ENCODE results near the gene POLG2.
"Not testable (repeated sequence)": the region's sequence is repeated elsewhere in the genome, so short reads cannot be mapped to it uniquely, and the experiment has no call there.

POLG2 gene

DNA sequence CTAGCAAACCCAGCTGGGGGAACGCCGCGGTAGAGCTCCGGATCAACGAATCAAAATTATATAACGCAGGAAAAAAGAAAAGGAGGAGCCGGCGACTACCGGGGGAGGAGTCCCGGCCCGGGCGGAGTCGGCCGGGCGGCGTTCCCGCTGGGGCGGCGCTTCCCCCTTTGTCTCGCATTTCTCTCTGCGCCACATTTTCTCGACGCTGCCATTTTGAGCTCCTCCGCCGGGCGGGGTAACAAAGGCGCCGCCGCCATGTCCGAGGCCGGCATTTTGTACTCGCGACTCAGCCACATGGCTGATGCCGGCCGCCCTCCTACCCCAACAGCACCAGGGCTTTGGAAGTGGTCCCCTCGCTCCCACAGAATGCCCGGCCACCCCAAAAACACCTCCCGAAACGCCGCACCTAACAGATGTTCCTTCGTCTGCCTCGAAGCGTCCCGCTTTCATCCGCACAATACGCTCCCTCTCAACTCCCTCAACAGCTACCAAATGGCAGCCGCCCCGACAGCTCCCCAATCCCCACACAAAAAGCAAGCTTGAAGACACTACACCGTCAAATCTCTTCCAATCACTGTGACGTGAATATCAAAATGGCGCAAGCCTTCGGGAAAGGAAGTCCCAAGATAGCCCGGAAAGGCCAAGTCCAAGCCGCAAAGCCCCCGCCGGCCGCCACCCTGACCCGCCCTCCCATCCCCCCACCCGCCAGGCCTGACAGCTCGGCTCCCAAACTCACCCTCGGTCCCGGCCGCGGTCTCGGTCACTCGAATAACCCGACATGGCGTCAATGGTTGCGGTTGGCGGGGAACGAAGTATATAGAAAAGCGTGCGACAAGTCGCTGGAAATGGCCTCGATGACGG is 8.7 kb upstream of the POLG2 start:
- DNase-seq, result peak; percentile 88

DNA sequence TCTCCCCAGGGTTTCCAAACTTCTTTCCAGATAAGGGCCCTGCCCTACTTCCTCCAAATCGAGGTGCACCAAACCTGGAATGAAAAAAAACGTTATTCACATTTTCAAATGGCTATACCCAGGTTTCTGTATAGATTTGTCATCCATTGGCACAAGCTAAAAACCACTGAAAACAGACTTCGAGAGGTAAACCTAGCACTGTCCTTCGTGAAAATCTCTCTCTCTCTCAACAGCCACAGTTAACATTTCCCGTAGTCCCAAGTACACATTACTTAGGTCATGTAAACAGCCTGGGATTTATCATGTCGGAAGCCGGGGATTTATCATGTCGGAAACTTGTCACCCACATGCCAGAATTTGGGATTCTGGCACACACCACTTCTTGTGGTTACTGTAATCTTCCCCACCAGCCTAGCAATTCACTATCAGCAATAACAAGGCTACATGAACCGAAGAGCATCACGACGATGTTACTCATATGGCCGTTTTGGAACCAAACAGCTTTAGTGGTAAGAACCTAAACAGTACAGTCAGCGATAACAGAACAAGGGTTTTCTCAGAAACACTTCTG is 8.0 kb upstream of the POLG2 start:
- no peak for DNase-seq

DNA sequence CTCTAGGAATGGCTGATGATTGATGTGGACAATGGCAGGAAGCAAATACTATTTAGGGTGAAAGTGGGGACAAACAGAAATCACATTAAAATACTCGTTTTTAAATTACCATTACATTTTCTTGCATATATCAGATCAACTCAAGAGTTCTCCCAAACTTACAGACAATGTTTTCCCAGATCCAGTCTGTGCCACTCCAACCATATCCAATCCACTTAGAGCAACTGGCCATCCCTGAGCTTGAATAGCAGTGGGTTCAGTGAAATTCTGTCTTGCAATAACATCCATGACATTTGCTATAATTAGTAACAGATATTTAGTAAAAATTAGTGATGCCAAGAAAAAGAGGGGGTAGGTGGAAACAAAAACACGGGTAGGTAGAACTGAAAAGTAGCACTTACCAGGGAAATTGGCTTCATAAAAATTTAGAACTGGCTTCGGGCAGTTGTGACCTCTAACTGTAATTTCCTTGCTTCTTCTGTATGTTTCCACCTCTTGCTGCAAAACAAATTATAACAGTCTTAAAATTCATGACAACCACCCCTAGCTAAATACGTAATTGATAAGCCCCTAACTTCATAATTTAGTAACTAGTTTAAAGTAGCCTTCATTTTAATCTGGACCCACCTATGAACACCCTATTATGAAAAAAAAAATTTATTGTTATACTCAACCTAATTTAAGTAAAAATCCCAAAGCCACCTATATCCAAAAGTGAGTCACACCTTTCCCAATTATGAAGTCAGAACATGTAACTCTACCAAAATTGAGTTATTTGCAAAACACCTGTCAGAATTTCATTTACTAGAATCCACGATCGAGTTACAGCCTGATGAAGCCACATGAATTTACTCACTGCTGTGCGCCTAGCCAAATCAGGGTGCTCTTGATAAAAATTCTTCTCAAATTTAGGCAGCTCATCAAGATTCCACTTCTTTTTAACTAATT is 7.2 kb upstream of the POLG2 start:
- DNase-seq, result no peak

DNA sequence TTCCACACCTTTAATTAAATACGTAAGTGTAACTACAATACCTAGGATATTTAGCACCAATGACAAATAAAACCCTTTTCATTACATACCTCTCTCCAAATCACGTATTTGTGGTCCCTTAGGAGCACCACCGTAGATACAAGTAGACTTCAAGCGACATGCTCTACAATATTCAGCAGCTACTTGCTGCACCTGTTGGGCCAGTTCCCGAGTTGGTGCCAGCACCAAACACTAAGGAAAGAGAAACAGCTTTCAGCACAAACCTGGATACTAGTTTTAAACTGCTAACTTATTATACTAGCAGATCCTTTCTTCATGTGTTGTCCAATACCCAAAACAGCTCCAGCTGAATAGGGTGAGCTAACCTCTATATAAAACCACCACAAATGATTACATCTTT is 6.5 kb upstream of the POLG2 start:
- no peak for DNase-seq

DNA sequence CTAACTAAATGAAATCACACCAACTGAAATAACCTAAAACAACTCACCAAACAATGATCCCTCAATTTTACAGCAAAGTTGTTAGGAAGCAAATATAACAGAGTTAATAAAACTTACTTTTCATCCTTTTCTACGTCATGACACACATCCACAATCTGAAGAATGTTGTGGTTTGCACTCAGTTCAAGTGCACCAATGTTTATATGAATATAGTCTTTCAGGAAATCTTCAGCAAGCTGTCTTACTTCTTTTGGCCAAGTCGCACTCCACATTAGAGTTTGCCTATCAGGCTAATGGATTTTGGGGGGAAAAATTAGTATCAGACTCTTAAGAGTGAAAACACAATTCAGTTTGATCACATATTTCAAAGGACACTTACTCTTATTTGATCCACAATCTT is 6.0 kb upstream of the POLG2 start:
- no peak for DNase-seq

DNA sequence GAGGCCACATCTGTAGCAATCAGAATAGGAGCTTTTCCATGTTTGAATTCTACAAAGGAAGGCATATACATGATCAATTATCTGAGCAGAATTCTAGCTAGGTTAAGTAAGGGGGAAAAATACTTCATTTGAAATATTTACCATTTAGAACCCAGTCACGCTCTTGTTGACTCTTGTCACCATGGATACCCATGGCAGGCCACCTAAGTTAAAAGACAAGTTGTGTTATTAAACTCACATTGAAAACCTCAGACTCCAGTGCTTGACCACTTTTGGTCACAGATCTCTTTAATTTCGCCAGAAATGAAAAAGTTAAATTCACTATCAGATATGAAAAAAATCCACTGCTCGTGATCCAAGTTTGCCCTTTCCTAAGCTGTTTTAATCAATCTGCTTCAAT is 5.2 kb upstream of the POLG2 start:
- DNase-seq, result no peak

DNA sequence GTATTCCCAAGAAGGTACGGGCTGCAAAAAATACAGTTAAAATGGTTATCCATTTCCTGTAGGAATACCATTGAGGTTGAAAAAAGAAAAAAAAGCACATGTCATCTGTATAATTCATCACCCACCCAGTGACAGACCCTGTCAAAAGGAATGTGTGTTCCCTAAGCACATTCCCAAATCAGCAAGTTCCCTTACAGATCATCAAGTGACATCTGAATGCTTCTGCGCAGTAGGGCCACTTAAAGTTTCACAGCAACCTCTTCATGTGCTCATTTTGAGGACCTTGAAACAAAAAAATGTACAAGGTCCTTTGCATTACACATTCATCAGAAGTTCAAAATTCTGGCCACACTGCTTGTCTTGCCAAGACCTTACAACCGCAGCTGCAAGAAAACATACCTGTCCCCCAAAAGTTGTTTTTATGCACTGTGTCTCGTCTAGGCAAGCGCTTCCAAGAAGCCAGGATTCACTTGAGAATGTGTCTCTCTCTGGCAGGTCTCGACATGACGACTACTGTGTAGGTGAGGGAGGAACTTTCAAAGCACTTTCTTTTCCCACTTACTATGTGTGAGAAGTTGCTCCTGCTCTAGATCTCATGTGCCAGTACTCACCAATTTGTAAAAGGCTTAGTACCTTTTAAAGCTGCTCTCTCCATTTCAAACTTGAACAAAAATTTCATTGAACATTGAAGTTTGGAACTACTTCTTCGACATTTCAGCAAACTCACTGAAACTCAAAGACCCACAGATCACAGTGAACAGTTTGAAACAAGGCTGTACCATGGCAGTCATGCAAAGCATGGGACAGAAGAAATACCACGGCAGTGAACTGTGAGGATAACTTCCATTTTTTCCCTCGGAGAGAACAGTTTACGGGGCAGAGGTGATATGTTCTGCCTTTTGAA is 4.3 kb upstream of the POLG2 start:
- no peak for DNase-seq

DNA sequence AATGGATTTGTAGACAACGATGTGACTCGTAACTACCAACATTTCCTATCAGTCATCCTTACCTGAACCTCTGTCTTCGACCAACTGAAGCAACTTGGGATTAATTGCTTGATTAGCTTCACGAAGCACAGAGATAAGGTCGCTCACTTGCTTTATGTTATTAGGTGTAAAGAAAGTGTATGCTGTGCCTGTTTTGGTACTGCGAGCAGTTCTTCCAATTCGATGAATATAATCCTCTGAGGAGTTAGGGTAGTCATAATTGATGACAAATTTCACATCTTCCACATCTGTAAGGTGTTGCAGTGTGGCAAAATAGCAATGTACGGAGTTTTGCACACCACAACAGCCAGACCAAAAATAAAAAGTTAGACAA is 3.6 kb upstream of the POLG2 start:
- DNase-seq, result no peak

DNA sequence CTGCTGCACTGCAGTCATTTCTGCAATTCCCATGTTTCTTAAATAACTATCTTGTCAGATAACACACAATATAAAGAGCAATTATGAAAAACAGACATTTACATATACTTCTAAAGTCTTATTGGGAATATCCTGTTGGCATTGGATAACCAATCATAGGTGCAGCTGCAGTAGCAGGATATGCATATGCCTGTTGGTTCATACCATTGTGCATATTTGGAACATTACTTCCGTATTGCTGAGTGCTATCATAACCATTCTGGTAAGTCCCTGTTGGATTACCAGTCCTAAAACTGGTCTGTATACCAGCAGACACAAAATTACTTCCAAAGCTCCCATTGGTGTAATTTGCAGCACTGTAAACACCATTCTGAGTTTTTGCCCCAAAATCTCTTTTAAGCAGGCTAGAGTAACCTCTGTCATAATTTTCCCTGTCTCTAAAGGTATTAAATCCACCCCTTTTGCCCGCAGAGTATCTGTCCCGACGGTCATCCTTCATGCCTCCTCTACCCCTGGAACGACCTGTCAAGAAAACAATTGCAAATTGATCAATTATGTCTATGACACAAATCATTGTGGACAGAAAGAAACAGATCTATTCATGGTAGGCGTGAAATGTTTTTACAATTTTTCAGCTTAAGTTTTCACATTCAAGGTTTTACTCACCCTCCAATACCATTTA is 3.1 kb upstream of the POLG2 start:
- DNase-seq, result no peak

DNA sequence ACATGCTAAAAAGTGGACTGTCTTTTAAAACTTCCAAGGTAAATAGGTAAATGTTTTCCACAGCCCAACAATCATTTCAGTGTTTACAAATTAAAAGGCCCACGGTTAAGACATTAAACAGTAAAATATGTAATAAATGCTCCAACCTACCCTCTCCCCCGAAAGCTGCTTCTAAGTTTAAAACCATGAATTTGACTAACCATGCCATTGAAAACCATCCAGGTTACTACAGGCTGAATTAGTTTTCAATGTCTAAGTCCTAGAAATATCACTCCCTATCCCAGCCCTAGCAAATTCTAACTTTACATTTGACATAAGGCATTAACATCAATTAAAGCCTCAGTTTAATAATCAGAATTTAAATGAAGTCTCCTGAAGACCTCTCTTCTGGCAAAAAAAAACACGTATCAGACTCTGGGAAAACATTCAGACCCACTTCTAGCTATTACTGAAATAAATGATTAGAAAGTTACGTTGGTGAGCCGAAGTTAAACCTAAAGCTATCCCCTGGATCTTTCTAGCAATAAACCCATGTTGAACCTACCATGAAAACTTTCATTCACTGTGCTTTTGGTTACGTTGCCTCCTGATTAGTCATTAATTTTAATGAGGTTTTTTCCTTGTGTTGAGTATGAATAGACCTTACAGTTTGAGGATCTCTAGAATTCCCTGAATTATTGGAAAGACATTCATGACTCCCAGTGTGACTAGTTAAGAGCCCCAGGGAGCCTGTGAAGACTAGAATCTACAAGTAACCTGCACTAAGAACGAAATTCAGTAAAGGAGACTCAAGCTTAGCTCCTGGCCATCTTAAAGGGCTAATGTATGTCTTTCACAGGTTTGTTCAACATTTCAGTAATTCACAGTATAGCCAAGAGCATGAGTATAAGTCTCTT is 1.7 kb upstream of the POLG2 start:
- no peak for DNase-seq

DNA sequence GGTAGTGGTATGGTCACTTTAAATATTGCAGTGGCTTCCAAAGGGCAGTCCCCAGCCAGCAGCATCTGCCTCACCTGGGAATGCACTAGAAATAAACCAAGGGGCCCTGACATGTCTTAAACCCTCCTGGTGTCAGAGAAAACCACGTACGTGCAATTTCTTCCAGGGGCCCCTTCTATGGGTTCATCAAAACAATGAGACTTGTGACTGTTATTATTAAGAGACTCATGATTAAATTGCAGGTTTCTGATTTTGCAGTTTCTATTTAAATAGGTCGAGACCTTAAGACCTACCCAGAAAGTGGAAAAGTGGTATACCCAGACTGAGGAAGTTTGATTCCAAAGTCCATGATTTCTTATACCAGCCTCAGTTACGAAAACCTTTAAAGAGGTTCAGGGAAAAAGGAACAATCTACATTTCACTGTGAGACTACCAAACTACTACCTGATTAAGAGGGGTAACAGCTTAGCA is 746 bp upstream of the POLG2 start:
- no peak for DNase-seq

DNA sequence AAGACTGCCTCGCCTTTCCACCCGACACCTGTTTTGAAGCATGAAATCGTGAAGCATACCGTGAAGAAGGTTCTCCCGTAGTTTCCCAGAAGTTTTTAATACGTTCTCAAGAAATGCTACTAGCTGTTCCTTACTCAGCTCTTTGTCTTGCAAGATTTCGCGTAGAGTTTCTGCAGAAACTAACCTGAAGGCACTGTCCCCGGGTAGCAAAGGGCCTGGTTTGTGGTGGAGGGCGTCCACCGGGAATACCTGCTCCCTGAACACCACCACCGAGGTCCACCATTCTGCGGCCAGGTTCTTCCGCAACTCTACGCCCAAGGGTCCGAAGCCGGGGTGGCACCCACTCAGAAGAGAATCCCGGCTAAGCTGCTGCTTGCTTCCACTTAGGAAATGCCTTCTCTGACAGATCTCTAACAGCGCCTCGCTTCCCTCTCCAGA is 487 bp downstream of the POLG2 start:
- no peak for DNase-seq

DNA sequence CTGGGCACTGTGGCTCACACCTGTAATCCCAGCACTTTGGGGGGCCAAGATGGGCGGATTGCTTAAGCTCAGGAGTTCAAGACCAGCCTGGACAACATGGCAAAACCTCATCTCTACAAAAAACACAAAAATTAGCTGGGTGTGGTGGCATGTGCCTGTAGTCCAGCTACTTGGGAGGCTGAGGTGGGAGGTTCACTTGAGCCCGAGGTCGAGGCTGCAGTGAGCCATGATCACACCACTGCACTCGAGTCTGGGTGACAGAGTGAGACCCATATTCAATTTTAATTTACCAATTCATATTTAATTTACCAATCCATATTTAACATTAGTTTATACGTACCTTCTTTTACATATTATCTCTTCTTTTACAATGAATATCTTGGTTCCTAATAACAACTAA is 1.6 kb downstream of the POLG2 start:
- DNase-seq, result not testable (repeated sequence)

DNA sequence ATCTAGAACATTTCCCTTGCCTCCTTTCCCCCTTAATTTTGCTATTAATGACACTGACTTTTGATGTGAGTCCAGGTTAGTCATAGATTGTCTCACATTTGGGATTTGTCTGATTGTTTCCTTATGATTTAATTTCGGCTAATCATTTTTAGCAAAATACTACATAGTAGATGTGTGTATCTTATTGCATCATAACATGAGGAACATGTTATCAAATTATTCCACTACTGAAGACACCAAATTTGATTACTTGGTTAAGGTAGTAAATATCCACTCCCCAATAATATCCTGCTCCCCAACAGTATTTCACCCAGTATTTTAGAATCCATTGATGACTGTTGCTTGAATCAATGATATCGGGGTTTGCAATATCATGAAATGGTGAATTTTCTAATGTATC is 2.7 kb downstream of the POLG2 start:
- DNase-seq, result no peak

DNA sequence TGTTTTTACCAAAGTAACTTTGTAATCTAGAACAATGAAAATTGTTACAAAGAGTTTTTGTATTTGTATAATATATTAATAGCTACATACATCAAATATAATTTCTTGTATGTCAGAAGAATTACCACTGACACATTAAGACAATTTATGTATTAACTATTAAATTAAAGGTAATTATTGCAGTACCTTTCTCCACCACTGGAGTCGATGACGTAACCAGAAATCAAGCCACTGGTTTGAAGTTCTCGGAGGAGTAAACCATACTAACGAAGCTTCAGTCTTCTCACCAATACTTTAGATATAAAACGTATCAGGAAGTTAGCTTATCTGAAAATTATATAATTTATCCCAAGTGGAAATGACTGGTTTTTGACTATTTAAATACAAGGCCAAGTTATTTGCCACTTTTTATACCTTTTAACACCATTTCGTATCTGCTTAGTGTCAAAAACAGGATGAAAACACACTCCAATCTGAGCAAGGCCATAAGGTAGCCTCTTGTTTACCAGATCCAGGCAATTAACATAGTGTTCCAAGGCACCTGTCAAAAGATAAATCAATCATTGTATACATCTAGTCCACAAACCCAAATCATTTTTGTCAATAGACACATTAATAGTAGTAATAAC is 4.3 kb downstream of the POLG2 start:
- peak; percentile 28 for DNase-seq

DNA sequence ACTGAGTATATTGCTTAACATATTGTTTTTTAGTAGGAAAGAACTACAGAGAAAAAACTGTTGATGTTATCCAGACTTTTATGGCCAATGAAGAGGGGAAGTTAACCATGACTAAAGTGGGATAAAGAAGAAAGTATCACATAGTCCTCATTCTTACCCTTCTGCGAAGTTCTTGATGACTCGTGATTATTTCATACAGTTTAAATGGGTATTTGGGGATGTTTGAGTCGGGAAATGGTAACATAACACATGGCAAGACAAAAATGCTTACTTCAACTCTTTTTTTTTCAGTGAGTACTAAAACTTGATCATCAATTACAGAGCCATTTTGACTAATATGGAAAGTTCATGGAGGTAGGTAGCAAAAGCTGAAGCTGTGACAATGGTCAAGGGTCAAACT is 4.9 kb downstream of the POLG2 start:
- DNase-seq, result no peak

DNA sequence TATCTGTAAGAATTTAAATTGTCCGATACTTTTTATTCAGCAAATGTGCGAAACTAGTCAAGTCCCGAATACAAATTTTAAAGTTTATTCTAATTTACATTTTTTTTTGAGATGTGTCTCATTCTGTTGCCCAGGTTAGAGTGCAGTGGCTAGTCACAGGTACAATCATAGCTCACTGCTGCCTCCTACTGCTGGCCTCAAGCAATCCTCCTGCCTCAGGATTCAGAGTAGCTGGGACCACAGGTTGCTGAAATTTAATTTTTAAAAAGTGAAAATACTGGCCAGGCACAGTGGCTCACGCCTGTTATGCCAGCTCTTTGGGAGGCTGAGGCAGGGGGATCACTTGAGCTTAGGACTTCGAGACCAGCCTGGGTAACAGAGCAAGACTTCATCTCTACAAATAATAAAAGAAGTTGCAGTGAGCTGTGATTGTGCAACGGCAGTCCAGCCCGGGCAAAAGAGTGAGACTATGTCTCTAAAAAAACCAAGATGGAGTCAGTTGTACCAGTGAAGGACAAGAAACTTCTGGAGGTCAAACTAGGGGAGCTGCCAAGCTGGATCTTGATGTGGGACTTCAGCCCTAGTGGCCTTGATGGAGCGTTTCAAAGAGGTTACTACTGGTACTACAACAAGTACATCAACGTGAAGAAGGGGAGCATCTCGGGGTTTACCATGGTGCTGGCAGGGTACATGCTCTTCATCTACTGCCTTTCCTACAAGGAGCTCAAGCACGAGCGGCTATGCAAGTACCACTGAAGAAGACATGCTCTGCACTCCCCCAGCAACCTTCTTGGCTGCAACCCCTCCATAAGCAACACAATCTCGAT is 5.6 kb downstream of the POLG2 start:
- peak; percentile 67 for DNase-seq

DNA sequence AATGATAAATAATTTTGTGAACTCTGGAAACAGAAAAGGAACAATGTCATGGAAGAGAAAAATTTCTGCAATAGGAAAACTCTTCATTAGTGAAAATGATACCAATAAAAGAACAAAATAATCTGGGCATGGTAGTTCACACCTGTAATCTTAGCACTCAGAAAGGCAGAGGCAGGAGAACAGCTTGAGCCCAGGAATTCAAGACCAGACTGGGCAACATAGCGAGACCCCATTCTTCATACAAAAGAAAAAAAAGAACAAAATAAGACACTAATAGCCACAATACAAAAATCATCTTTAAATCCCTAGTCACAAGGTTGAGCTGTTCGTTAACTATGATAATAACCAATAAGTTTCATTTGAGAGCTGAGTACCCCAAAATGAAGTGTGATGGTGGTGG is 8.6 kb downstream of the POLG2 start:
- DNase-seq, result no peak

DNA sequence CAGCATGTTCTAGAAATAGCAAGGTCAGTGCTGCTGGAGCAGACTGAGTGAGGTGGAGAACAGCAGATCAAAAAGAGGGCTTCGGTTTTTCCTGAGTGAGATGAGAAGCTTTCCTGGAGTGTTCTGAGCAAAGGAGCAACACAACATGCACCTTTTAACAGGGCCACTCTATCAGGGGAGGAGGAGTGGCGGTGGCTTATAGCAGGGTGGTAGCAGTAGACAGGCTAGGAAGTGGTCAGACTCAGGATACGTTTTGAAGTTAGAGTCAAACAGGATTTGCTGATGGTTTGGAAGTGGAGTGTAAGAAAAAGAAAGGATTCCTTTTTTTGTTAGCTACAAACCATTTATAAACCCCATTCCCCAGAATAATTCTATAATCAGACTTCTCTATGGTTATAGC is 12.5 kb downstream of the POLG2 start:
- no peak for DNase-seq
